Left hindlimb (tissue), 1 donor: ENCODE measurements around the gene DUS1L.
A peak's percentile ranks its signal among the peaks of the same experiment; 100 is the strongest.

ENCODE experiments used
- DNase-seq: peaks from one replicate; pipeline ENCODE4 v3.0.0-alpha.2; 2018

The DUS1L gene

DNA sequence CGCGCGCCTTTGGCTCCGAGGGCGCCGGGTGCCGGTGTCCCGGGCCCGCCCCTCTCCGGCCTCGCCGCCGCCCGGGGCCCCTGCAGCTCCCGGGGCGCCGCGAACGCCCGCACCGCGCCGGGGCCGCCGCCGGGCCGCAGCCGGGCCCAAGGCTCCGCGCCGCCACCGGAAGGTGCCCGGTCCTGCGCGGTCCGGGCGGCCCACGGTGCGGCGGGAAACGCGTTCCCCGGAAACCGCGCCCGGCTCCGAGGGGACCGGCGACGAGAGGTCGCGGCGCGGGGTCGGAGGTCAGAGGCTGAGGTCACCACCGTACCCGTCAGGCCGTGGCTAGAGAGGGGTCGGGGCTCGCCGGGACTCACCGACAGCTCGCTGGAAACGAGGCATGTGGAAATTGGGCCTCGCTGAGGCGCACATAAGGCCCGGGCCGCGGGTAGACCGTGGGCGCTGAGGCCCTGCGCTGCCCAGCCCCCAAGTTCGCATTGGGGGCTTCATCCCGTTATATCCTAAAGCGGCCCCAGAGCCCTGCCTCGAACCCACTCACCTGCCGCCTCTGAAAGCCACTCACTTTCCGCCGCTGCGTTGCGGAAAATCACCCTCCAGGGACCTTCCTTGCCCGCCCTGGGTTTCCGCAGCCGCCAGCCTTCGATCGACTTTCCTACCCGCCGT lies at the start of gene DUS1L:
Gene DUS1L (minus strand): TSS at position 167 of the 666 bp plus-strand sequence. CDS start 745 bp downstream, outside the sequence.
- no peak for DNase-seq

DNA sequence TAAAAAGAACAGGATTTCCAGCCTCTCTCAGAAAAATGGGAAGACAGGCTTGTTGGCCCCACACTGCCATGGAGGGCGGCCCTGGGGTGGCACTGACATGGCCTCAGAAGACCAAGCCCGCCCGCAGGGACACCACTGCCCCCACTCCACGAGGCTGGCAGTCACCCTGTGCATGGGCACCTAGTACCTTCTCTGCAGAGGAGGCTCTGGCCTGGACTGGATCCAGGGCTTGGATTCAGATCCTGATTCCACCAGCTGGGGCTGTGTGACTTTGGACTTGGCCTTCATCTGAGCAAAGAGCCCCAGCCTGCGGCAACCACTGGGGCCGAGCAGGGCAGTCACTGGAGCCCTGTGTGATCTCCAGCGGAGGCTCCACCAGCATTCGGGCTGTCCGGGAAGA lies 49.3 kb upstream of the DUS1L start:
- DNase-seq, result no peak

DNA sequence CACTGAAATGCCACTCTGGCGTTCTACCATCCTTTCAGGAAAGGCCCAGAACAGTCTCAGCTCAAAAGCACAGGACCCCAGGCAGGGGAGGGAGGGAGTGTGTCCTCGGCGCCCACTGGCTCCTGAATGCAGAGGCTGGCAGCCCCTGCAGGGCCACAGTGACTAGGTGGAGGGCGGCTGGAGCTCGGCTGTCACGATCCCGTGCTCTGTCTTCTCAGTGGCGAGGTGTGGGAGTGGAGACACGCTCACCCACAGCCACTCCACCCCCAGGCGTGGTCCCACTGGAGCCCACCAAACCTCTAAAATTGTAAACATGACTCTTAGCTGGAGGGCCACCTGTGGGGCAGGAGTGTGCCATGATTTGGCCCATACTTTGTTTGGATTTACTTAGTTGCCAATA lies 48.8 kb upstream of the DUS1L start:
- no peak for DNase-seq

DNA sequence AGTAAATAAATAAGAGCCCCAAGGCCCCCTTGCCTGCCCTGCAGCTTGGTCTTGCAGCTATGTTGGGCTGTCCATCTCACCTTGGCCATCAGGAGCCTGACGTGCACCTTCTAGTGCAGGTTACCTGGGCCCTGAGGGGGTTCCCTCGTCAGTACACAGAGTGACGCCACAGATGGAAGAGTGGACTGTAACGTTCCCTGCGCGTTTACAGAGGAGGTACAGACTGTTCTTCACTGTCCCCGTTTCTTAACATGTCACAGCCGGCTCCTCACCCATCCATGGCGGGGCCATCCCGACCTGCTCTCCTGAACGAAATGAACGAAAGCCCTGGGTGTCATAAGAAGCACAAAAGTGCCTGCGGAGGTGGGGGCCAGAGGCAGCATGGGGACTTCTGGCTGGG lies 48.3 kb upstream of the DUS1L start:
- no peak for DNase-seq

DNA sequence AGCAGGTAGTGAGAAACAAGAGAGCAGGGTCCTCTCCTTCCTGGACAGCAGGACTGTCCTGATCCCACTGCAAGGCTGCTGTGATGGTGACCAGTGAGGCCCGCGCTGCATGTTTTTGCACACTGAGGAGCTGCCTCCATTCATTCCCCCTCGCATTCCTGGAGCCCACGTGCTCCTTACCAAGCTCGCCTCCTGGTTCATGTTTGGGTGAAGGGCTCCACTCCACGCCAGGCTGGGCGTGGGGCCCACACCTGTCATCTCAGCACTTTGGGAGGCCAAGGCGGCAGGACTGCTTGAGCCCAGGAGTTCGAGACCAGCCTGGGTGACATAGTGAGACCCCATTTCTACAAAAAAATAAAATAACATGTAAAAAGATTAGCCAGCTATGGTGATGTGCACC lies 47.8 kb upstream of the DUS1L start:
- no peak for DNase-seq

DNA sequence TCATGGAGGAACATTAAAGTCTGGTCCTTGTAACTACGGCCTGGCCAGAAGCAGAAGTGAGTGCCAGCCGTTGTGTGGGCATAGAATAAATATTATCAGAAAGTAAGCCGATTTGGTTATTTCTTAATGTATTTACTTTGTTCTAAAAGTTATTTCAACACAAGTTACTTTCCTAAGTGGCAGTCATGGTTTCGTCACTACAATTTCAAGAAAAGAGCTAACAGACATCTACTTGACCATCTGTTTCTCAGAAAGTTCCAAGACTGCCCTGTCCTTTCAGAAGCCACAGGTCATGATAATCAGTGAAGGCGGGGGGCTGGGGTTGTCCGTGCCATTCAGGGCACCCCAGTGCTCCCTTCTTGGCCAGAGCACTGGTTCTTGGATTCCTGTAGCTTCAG lies 47.3 kb upstream of the DUS1L start:
- DNase-seq, result no peak

DNA sequence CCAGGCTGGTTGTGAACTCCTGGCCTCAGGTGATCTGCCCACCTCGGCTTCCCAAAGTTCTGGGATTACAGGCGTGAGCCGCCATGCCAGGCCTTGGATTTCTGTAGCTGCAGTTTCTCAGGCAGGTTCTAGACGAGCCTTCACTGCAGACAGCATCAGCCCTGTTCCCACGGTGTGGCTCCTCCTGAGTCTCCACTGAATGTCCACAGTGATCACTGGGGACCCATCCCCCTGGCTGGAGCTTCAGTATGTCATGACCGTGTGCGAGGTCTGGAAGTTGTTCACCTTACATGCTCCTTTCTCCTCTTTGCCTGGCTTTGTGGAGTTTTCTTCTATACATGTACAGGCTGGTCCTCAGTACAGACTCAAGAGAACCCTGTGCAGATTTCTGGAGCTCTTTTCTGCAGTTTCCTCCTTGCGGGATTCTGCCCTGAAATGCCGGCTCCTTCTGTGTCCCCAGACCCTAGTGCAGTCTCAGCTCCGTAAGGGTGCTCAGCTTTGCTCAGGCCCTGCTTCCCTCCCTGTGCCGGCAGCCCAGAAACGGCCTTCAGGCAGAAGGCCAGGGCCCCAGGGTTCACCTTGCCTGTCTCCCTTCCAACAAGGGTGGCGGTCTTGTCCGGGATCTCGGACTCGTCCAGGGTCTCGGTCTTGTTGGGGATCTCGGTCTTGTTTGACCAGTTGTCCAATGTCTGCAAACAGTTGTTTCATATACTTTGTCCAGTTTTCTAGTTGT lies 46.7 kb upstream of the DUS1L start:
- no peak for DNase-seq

DNA sequence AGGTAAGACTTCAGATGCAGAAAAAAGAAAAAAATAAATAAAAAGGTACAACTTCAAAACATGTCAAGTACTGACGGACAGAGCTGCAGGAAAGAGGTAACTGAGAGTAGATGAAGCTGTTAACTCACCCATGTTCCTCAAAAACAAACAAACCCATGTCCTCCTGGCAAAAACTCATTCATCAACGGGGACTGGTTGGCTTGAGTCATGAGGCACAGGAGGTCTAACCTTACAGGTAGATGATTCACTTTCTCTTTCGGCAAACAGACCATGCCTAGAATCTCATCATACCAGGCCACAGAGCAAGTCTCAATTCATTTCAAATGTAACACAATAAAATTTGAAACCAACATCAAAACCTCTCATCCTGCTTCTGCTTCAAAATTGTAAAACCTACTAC lies 44.7 kb upstream of the DUS1L start:
- no peak for DNase-seq

DNA sequence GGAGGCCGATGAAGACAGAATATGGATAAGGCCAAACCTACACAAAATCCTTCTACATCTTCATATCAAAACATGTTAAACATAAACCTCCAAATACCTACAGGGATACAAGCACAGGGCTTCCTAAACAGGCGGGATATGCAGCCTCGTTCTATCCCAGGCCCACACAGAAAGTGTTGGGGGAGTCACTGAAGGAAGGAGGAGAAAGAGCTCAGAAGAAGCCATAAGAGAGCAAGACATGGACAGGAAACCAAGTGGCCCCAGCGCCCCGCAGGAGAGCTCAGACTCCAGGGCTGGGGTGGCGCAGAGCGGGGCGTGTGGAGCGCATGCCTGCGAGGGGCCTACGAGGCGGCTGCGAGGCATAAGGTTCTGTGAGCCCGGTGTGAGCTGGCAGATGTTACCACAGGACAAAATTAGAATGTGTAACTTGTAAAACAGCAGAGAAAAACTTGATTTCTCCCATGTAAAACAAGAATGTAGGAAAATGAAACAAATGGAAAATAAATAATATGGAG lies 43.4 kb upstream of the DUS1L start:
- no peak for DNase-seq

DNA sequence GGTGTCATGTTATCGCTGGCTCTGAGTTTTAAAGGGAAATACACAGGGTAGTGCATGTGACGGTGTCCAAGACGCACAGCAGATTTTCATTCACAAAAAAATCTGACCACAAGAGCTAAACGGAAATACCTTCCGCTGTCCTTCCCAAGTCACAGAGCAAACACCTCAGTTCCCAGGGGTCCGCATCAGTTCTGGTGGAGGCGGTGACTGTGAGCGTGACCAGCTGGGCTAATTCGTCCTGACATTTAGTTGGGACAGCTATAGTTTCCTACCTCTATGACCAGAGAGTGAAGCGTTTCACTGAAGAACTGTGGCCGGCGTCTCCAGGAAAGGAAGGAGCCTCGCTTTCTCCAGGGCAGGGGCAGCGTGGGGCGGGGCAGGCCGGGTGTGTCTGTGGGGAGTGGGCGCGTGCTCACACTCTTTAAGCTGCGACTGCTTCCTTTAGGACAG lies 42.9 kb upstream of the DUS1L start:
- DNase-seq, result no peak

DNA sequence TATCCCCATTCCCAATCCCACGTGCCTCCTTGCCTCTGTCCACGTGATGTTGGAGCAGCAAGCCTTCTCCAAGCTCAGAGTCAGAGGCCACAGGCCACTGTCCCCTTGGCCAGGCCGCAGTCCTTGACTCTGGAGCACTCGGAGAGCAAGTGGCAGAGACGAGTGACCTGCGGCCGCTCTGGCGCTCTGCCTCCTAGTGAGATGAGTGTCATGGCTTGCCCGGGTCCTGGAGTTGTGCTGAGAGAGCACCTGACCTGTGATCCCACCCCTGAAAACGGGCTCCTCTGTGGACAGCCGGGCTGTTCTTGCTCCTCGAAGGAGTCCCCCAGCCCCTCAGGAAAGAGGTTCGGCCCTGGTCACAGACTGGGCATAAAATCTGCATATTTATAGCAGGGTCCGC lies 42.4 kb upstream of the DUS1L start:
- DNase-seq, result no peak

DNA sequence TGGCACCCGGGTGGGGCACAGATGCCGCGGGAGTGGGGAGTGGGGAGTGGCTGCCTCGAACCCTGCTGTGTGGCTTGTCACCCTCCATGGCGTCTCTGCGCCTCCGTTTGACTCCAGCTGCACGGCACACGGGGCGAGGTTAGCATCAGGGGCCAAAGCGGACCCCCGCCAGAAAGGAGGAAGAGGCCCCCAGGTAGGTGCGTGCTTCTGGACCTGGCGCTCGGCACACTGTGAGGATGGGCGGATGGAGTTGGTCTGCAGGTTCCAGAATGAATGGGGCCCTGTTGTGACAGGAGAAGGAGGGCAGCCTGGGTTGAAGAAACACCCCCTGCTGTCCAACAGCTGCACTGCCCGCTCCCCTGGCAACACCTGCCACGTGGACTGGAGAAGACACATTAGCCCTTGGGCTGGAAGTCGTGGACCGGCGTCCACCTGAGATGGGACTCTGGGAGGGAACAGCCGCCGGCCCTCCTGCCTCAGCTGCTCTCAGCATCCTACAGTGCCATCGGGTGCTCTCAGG lies 41.8 kb upstream of the DUS1L start:
- peak; percentile 48 for DNase-seq

DNA sequence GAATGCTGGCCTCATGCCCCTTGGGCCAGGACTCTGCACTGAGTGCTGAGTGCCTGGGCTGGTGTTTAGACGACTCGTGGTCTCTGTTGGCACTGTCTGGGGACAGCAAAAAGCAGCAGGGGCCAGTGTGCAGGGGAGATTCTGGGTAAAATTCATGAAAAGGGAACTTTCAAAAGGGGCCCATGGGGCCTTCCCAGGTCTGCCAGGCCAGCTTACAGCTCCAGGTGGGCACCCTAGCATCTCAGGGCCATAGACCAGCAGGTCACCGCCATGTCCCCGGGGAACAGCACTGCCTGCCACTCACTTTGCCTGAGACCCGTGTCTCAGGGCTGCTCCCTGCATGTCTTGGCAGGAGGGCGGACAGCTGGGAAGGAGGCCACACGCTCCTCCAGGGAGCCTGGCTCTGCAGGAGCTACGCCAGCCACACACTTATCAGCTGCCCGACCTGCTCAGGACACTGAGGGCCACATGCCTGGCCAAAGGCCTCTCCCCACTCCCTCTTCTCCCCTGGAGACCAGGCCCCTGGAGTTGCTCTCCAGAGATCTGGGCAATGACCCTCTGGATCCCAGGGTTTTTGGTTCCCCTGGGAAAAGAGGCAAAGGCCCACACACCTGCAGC lies 41.2 kb upstream of the DUS1L start:
- DNase-seq, result peak; percentile 40

DNA sequence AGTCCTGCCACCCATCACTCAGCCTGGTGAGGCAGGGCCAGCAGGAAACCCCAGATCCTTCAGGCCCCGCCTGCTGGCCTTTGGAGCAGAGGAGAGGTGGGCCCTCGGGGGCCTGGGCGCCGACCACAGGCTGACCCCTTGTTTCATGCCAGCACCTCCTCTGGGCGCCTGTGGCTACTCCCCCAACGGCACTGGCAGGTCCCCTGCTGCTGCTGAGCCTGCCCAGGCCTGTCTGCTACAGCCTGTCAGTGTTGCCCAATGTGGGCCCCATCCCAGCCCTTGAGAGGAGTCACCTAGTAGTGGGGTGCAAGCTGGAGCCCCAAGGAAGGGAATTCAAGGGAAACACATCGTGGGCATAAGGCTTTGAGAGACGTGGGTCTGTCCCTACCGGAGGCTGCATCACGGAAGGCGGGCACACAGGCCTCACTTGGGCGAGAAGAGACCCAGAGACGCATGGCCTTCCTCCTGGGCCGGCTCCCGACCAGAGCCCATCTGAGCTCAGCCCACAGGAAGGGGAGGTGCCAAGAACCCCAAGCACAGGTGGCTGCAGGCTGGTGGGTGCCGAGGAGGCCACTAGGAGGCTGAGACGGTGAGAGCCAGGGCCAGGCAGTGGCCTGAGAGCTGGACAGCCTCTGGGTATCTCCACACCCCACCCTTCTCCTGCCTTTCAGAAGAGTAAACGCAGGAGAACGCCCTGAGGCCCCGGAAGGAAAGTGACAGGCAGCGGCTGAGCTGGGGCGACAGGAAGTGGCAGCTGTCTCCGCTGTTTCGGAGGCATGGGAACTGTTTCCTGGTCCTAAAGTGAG lies 40.5 kb upstream of the DUS1L start:
- DNase-seq, result peak; percentile 66

DNA sequence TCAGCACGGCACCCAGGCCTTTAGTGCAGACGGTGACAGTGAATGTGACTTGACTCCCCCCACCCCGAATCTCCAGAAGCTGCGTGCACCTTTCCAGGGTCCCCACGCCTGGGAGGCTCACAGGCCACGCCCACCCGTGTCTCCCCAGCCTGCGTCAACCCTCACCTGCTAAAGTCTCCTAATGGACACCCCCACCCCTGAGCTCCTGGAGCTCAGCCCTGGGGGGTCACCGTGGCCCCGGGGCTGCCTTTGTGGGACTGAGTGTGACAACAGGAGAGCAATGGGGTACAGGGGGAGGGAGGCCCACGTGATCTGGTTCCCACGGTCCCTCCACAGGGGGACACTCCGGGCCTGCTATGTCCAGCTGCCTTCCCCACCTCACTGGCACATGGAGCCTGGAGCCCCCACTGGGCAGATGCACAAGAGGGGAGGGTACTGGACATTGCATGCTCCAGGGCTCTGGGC lies 39.8 kb upstream of the DUS1L start:
- DNase-seq, result peak; percentile 42

DNA sequence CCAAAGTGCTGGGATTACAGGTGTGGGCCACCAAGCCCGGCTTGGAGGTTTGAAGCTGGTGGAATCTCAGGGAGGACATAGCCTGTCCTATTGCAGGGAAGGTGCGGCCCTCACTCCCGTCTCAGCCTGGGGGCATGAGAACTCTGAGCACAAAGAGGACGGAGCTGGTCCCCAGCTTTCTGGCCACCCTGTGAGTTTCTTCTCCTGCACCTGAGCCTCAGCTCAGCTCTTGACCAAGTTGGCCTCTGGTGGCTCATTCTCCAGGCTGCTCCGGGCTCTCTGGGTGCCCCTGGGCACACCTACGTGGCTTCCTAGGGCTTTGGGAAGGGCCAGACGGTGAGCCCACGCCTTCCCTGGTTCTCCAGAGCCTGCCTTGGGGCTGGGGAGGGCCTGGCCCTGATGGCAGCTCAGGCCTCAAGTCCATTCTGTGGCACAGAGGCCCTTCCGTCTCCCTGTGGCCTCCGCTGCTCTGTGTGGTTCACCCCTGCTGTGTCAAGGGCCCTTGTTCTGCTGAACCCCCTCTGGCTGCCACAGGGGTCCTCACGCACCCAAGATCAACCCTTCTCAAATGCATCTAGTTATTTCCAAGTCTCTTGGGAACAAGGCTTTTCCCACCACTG lies 39.3 kb upstream of the DUS1L start:
- DNase-seq, result no peak

DNA sequence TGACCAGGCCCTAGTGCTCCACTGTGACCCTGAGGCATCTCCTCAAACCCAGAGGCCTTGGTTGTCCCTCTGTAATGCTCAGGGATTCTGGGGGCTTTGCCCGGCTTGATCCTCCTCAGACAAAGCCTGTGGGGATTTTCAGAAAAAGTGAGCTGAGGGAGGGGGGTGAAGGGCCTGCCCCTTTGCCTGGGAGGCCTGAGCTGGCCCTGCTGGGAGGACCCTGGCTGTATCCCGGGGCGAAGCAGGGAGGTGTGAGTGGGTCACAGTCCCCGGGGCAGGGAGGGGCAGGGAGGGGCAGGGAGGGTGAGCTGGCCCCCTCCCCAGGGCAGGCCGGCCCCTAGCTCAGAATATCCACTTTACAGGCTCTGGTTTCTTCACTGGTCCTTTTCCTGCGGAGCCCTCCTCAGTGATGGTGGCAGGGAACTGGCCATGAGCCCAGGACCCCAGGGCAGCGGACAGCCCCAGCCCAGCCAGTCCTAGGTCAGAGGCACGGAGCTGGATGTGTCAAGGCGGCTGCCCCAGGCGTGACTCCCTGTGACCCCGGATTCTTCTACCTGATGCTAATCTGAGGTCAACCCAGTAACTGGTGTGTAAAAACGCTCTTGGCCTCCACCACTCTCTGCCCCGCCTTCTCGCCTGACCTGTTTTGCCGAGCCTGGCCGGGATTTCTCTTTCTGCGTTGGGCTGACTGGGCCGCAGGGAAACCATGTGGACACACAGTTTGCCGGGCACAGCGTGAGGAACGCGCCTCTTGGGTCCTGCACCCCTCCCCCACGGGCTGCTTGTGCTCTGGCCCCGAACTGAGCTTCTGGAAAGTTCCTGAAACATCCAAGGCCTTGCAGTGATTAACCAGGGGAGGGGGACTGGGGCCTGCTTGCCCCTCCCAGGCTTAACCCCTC lies 38.2 kb upstream of the DUS1L start:
- DNase-seq, result peak; percentile 53

DNA sequence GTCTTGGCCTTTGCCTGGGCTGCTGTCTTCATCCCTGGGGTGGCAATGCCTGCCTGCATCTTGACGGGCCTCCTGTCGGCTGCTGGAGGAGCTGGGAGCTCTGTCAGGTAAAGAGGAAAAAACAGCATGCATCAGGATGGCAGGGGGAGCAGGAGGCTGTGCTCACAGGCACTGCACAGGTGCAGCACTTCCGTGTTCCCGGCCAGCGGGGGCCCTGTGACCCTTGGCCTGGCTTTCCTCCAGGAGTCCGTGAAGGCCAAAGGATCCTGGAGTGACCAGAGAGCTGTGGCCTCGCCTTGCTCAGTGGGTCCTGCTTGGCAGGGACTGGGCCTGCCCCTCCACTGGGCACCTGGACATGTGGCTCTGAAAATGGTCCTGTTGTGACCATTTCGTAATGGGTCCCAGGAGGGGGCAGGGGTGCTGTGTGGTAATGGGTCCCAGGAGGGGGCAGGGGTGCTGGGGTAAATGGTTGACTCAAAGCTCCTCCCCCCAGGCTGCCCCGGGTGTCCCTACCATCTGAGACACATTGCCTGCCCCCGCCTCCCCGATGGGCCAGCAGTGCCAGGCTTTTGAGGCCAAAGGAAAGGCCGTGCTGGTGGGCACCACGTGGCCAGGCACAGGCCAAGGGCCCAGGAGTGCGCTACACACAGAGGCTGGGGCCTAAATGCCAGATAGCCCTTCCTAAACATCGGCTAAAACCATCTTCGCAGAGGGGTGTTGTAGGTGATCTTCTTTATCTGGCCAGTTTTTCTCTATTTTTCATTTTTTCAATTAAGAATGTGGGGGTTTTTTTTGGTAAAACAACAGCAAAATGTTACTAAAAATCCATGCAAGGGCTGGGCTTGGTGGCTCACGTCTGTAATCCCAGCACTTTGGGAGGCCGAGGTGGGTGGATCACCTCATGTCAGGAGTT lies 36.4 kb upstream of the DUS1L start:
- peak; percentile 33 for DNase-seq

DNA sequence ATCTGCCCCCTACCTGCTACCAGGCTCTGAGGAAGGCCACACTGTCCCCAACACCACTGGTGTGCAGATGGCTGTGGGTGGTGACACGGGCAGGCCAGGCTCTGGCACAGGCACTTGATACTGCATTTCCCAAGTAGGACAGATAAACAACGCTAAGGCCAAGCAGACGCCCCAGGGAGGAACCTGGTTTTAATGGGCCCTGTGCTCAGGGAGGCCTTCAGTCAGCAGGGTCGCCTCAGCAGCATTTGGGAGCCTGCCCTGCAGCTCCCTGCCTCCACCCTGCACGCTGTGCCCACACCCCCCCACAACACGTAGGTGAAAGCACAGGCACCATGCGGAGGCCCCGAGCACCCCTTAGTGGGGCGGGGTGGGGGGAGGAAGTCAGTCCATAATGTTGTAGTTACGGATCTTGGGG lies 35.7 kb upstream of the DUS1L start:
- DNase-seq, result no peak
